GM12878 (cell line): ENCODE data around the gene C16orf86. TPM values are rescaled to one million over a fixed set of nuclear protein-coding genes. Genes with fewer than 3 reads are reported as not detected.
A peak's percentile ranks its signal among the peaks of the same experiment; 100 is the strongest.

ENCODE experiments used
- ATF3 ChIP-seq: IDR thresholded peaks from 2 replicates; pipeline ENCODE4 v1.6.1; 2011; ENCODE audit warnings: low read depth, mild to moderate bottlenecking, low read length, moderate library complexity, borderline replicate concordance; ENCODE audit errors: extremely low read depth
- BCL3 ChIP-seq: IDR thresholded peaks from 2 replicates; pipeline ENCODE4 v1.6.1; 2011; ENCODE audit warnings: borderline replicate concordance, low read depth, mild to moderate bottlenecking, moderate library complexity, low read length; ENCODE audit not compliant: insufficient read depth, poor library complexity, severe bottlenecking
- BMI1 ChIP-seq: fragments of 450-650 bp; IDR thresholded peaks from 2 replicates; pipeline ENCODE4 v1.6.1; 2016; ENCODE audit warnings: mild to moderate bottlenecking, moderate library complexity, borderline replicate concordance
- DPF2 ChIP-seq: fragments of 450-650 bp; IDR thresholded peaks from 2 replicates; pipeline ENCODE4 v1.6.1; 2017; ENCODE audit warnings: mild to moderate bottlenecking
- NBN ChIP-seq: fragments of 450-650 bp; IDR thresholded peaks from 2 replicates; pipeline ENCODE4 v1.6.1; 2016
- NR2F1 ChIP-seq: fragments of 450-650 bp; conservative IDR thresholded peaks from 2 replicates; pipeline ENCODE4 v1.6.1; 2017; ENCODE audit warnings: mild to moderate bottlenecking
- PKNOX1 ChIP-seq: fragments of 450-650 bp; IDR thresholded peaks from 2 replicates; pipeline ENCODE4 v1.6.1; 2016; ENCODE audit warnings: mild to moderate bottlenecking
- PRDM15 ChIP-seq: fragments of 450-650 bp; formaldehyde crosslinking; IDR thresholded peaks from 2 replicates; pipeline ENCODE4 v1.4.0; 2020; ENCODE audit warnings: mild to moderate bottlenecking, moderate library complexity
- ZBTB40 ChIP-seq: fragments of 450-650 bp; IDR thresholded peaks from 2 replicates; pipeline ENCODE4 v1.6.1; 2016; ENCODE audit warnings: mild to moderate bottlenecking, moderate library complexity, borderline replicate concordance
- ZNF687 ChIP-seq: fragments of 450-650 bp; IDR thresholded peaks from 2 replicates; pipeline ENCODE4 v1.6.1; 2017; ENCODE audit warnings: mild to moderate bottlenecking, moderate library complexity
- polyA plus RNA-seq, 11 experiments: library from polyadenylated mRNA; depleted of rRNA in 4 of 11; unstranded in 6 of 11; stranded (reverse) in 5 of 11; fragments of >200 nt; fragmentation: Nextera tagmentation in 4 of 11; fragmentation: Illumina TruSeq in 1 of 11; extraction: Ambion mirVana in 4 of 11; extraction: Trizol in 1 of 11; gene quantifications; 1 replicate in 1 of 11; 2 replicates in 10 of 11; pipeline versions ENCODE4 v1.2.1 to v1.2.3, GENCODE V29; 2011 to 2016; ENCODE audit warnings: inconsistent platforms in 2 of 11, missing spikeins in 2 of 11, low read depth in 1 of 11
- total RNA-seq, 4 experiments: library from RNA; depleted of rRNA in 3 of 4; stranded (reverse); fragments of >200 nt in 3 of 4; fragmentation: Illumina TruSeq in 1 of 4; extraction: Trizol in 1 of 4; gene quantifications; 2 replicates each; pipeline versions ENCODE4 v1.2.1 to v1.2.3, GENCODE V29; 2013 to 2021

The C16orf86 gene
- total and polyA plus RNA-seq, 10 of the 15 experiments (the other 5 are each of a cell fraction or from before 2014, with no cell fraction given) = 0.11 to 3.3 (median 1.6) TPM

- TF ChIP-seq PRDM15 (no peak), ZBTB40 (peak; percentile 83; the same call in 1 of the 2 replicates), BMI1 (peak; percentile 75), ATF3 (no peak), PKNOX1 (0 out of 2 replicates have a peak, but pooled peaks have one; percentile 13), NBN (no peak), ZNF687 (no peak), BCL3 (peak; percentile 20), DPF2 (peak; percentile 23; the same call in 1 of the 2 replicates), NR2F1 (peak; percentile 97)
Measured at GRCh38 chr16:67666559-67667452, at the start of gene C16orf86, which contains the start of gene ENKD1 (continued).
